Stomach (tissue), 4 donors: ENCODE data around the gene PRLH.

Experiments
- EP300 ChIP-seq: sonication (generic); formaldehyde crosslinking; IDR thresholded peaks from one replicate; pipeline ENCODE4 v1.6.1; 2017; ENCODE audit warnings: antibody characterized with exemption
- POLR2A ChIP-seq, 4 donors: fragments of 450-650 bp; IDR thresholded peaks; one replicate each; pipeline ENCODE4 v1.6.1; 2016; ENCODE audit warnings: antibody characterized with exemption in 4 of 4, control low read depth in 2 of 4, mild to moderate bottlenecking in 1 of 4, moderate library complexity in 1 of 4
- POLR2AphosphoS5 ChIP-seq, 3 donors: sonication (generic); formaldehyde crosslinking; IDR thresholded peaks; one replicate each; pipeline ENCODE4 v1.6.1; 2016; ENCODE audit warnings: antibody characterized with exemption in 3 of 3
- TF ChIP-seq, protein P1 (sequence below), 7 experiments: fragments of 450-650 bp in 4 of 7; fragments of 200-600 bp in 3 of 7; sonication (generic) in 3 of 7; IDR thresholded peaks; one replicate each; pipeline ENCODE4 v1.5.1; 2016 to 2019; ENCODE audit warnings: antibody characterized with exemption in 7 of 7, control low read depth in 2 of 7, mild to moderate bottlenecking in 1 of 7

DNA sequence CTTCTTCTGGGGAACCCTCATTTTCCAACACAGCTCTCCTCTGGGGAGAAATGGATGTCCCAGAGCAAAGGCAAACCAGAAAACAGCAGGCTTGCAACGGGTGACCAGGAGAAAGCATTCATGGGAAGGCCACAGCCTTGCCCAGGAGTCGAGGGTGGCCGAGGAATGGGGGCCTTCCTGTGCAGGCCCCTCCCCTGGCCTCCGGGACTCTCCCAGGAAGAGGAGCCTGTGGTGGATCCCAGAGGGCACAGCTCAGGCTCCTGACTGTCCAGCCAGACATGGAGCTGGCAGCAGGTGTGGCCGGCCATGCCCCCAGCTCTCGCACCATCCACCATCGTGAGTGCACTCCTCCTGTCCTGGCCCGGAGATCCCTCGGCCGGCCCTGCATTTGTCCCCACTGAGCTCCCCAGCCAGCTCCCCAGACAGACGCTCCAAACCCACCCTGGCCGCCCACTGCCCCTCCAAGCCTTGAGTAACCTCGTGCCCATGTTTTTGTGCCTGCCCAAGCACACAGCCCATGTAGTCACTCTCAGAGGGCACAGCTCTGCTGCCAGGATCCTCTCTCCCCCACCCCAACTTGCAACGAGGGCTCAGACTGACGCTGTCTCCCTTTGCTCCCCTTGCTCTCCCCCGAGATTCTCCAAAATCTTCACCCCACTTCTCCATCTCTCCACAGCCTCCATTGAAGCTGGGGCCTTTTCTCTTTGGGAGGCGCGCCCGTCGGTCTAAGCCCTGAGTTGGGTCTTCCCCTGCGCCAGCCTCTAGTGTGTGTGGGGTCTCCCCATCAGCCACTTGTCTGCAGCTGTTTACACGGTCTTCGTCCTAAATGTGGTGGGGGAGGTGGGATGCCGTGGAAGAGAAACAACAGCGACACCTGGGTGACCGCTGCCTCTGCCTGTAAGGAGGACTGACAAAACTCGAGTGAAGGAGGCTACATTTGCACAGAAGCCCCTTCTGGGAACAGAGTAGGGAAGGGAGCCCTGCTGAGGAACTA lies 9.8 kb downstream of the PRLH start:
- TF ChIP-seq POLR2AphosphoS5 (IDR thresholded peaks at IDR 0.05) (no peak), POLR2A (IDR thresholded peaks at IDR 0.05) (no peak), EP300 (no peak)
- TF ChIP-seq, protein P1, sequence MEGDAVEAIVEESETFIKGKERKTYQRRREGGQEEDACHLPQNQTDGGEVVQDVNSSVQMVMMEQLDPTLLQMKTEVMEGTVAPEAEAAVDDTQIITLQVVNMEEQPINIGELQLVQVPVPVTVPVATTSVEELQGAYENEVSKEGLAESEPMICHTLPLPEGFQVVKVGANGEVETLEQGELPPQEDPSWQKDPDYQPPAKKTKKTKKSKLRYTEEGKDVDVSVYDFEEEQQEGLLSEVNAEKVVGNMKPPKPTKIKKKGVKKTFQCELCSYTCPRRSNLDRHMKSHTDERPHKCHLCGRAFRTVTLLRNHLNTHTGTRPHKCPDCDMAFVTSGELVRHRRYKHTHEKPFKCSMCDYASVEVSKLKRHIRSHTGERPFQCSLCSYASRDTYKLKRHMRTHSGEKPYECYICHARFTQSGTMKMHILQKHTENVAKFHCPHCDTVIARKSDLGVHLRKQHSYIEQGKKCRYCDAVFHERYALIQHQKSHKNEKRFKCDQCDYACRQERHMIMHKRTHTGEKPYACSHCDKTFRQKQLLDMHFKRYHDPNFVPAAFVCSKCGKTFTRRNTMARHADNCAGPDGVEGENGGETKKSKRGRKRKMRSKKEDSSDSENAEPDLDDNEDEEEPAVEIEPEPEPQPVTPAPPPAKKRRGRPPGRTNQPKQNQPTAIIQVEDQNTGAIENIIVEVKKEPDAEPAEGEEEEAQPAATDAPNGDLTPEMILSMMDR (IDR thresholded peaks at IDR 0.05), result no peak
